Activated naive CD8-positive, alpha-beta T cell treated with anti-CD3 and anti-CD28 coated beads, Interleukin-2, amount 50 U/mL, for 24 hours (primary cell): ENCODE results near the gene TIAM2.
"Not testable (repeated sequence)": the region's sequence is repeated elsewhere in the genome, so short reads cannot be mapped to it uniquely, and the experiment has no call there.

Experiments
- ATAC-seq: fragments of 150-1000 bp; cut with Tn5 transposase; one replicate; pipeline ENCODE4 v1.10.0; 2021
- DNase-seq: peaks from one replicate; pipeline ENCODE4 v3.0.0; 2021
- H3K27ac Mint-ChIP-seq: one replicate; pipeline ENCODE4 v1.8.0; 2021; ENCODE audit warnings: mild to moderate bottlenecking, mixed read lengths
- H3K27me3 Mint-ChIP-seq: one replicate; pipeline ENCODE4 v1.8.0; 2021; ENCODE audit warnings: mixed read lengths
- H3K36me3 Mint-ChIP-seq: one replicate; pipeline ENCODE4 v1.8.0; 2021; ENCODE audit warnings: low read depth, mixed read lengths
- H3K4me1 Mint-ChIP-seq: one replicate; pipeline ENCODE4 v1.8.0; 2021; ENCODE audit warnings: mixed read lengths
- H3K4me3 Mint-ChIP-seq: one replicate; pipeline ENCODE4 v1.8.0; 2021; ENCODE audit warnings: mild to moderate bottlenecking, moderate library complexity, mixed read lengths
- H3K9me3 Mint-ChIP-seq: one replicate; pipeline ENCODE4 v1.8.0; 2021; ENCODE audit warnings: mixed read lengths

The TIAM2 gene

DNA sequence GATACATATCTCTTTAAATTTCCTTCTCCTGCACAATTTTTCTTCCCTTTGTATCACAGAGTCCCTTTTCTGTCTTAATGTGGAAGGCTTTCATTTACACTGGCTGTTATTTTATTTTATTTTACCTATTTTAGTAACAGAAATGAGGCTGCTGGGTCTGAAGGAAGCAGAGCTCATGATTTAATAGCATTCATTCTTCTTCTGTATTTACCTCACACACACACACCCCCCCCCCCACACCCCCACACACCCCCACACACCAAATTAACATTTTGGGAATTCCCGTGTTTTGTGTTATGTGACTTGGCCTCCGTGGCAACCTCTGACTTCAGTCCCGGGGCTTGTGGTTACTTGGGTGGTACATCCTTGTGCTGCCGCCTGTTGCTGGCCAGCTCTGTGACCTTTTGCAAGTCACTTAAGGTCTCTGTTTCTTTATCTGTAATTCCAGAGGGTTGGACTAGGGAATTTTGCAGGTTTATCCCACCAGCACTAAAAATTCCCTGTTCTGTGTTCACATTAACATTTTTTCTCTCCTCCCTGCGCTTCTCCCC lies 108.8 kb downstream of the TIAM2 start:
- ATAC-seq (peak; percentile 35), DNase-seq (peak; percentile 27)
- H3K36me3 Mint-ChIP-seq = peaks cover 2% of the 10 kb centered on the region
- peaks cover 41% of the 10 kb centered on the region for H3K4me1 Mint-ChIP-seq
- H3K9me3 Mint-ChIP-seq = no peaks in the 10 kb centered on the region
- no peak overlapping the region for H3K4me3 Mint-ChIP-seq
- peaks cover 2% of the 10 kb centered on the region for H3K27me3 Mint-ChIP-seq
- peak overlapping the region; percentile 35 for H3K27ac Mint-ChIP-seq

DNA sequence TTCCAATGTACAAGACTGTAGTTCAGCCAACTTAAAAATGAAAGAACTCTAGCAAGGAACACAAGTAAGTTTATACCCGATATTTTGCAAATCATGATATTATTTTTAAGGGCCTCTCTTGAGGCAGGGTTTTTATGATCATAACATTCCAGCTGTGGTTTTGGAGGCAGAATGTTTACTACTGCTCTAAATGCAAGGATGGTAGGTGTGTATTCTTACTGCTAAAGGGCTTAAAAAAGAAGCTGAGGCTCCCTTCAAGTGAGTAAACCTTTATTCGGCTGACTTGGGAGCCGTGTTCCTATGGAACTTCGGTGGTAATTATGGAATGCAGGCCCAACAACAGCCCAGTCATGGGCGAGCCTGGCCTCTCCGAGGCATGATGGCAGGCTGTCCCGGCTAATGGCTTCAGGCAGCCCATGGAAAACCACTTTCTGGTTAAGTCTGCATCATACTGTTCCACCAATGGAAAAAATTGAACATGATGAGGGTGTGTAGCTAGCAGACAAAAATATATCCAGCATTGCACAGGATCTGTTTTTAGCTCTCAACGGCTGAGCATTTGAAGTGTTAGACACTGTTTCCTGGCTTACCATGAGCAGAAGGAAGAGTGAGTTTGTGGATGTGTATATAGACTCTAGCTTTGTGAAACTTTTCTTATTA lies 111.5 kb downstream of the TIAM2 start:
- Mint-ChIP-seq H3K27ac (peak overlapping the region; percentile 83), H3K4me1 (peaks cover 47% of the 10 kb centered on the region), H3K9me3 (no peaks in the 10 kb centered on the region), H3K4me3 (peak overlapping the region; percentile 80), H3K36me3 (peaks cover 4% of the 10 kb centered on the region), H3K27me3 (no peaks in the 10 kb centered on the region)
- ATAC-seq (peak; percentile 77), DNase-seq (no peak)

DNA sequence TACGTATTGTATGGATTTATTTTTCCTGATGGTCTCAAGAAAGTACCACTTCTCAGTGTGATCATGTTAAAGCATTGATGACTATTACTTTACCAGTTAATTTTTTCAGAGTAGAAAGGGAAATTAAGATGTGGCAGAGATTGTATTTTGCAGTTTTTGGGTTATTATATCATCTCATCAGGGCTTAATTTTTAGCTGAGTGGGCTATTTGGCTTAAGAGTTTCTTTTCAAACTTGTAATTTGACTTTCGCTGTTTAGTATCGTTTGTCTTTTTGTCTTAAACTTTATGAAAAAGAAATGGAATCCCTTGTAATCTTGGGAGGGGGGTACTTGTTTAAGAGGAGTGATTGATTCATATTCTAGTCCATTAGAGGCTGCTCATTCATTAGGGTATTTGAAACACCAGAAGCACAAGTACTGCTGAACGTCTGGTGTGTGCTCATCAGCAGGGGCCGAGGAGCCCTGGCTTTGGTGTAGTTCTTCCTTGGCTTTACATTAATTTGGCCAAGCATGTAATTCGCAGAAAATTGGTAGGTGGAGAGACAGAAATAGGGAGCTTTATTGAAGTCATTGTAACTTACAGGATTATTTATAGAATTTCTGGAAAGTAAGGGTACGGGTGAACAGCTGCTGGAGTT lies 112.4 kb downstream of the TIAM2 start:
- H3K36me3 Mint-ChIP-seq = peaks cover 4% of the 10 kb centered on the region
- peaks cover 49% of the 10 kb centered on the region for H3K4me1 Mint-ChIP-seq
- no peak for ATAC-seq
- peak overlapping the region; percentile 80 for H3K4me3 Mint-ChIP-seq
- DNase-seq = no peak
- no peaks in the 10 kb centered on the region for H3K9me3 Mint-ChIP-seq
- peak overlapping the region; percentile 83 for H3K27ac Mint-ChIP-seq
- H3K27me3 Mint-ChIP-seq = no peaks in the 10 kb centered on the region

GRCh38 chr6:155108070-155108820 lies 113.1 kb downstream of the TIAM2 start:
- Mint-ChIP-seq H3K27me3 (peaks cover 5% of the 10 kb centered on the region), H3K36me3 (peaks cover 4% of the 10 kb centered on the region), H3K27ac (peak overlapping the region; percentile 83), H3K4me1 (peaks cover 52% of the 10 kb centered on the region), H3K9me3 (no peaks in the 10 kb centered on the region), H3K4me3 (peak overlapping the region; percentile 80)
- DNase-seq (no peak), ATAC-seq (no peak)

- Mint-ChIP-seq H3K36me3 (peaks cover 4% of the 10 kb centered on the region), H3K4me1 (peaks cover 42% of the 10 kb centered on the region), H3K27ac (no peak overlapping the region), H3K9me3 (no peaks in the 10 kb centered on the region), H3K27me3 (peaks cover 6% of the 10 kb centered on the region), H3K4me3 (no peak overlapping the region)
- ATAC-seq = no peak
- DNase-seq = no peak
These were observed 115.6 kb downstream of the TIAM2 start for GRCh38 chr6:155110721-155111120.

DNA sequence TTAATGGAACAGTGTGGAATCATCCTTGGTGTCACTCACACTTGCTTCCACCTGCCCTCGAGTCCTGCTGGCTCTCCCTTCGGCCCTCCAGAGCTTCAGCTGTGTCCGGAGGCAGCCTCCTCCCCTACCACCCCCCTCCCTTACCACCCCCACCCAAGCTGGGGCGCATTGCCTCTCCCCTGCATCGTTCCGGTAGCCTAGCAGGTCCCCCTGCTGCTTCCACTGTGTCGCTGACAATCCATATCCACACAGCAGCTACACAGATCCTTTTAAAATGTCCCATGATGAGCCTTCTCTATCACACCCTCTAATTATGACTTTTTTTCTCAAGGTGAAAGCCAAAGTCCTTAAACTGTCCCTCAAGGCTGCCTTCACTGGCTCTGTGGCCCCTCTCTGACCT lies 117.6 kb downstream of the TIAM2 start:
- H3K4me3 Mint-ChIP-seq = no peak overlapping the region
- H3K36me3 Mint-ChIP-seq = peaks cover 6% of the 10 kb centered on the region
- no peak overlapping the region for H3K27ac Mint-ChIP-seq
- DNase-seq = no peak
- peaks cover 6% of the 10 kb centered on the region for H3K27me3 Mint-ChIP-seq
- H3K4me1 Mint-ChIP-seq = peaks cover 46% of the 10 kb centered on the region
- no peaks in the 10 kb centered on the region for H3K9me3 Mint-ChIP-seq
- ATAC-seq = no peak

GRCh38 chr6:155115893-155116570 lies 120.9 kb downstream of the TIAM2 start:
- H3K27me3 Mint-ChIP-seq = peaks cover 6% of the 10 kb centered on the region
- no peak for DNase-seq
- ATAC-seq = peak; percentile 82
- no peaks in the 10 kb centered on the region for H3K9me3 Mint-ChIP-seq
- peak overlapping the region; percentile 80 for H3K27ac Mint-ChIP-seq
- peak overlapping the region; percentile 13 for H3K4me3 Mint-ChIP-seq
- H3K36me3 Mint-ChIP-seq = peaks cover 3% of the 10 kb centered on the region
- H3K4me1 Mint-ChIP-seq = peaks cover 37% of the 10 kb centered on the region

GRCh38 chr6:155116571-155116910 lies 121.4 kb downstream of the TIAM2 start:
- Mint-ChIP-seq H3K4me1 (peaks cover 38% of the 10 kb centered on the region), H3K36me3 (peaks cover 3% of the 10 kb centered on the region), H3K4me3 (peak overlapping the region; percentile 13), H3K9me3 (no peaks in the 10 kb centered on the region), H3K27ac (peak overlapping the region; percentile 80), H3K27me3 (peaks cover 6% of the 10 kb centered on the region)
- ATAC-seq = no peak
- DNase-seq = no peak

DNA sequence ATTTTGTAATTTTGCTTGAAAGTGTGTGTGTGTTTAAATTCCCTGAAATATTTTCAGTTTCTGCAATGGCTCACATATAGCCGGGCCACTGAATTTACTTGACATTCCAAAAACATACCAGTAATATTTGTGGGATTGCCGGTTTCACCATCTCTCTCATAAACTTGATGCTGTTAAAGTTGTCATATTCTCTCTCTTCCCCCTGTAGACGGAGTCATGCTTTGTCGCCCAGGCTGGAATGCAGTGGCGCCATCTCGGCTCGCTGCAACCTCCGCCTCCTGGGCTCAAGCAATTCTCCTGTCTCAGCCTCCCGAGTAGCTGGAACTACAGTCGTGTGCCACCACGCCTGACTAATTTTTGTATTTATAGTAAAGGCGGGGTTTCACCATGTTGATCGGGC lies 122.1 kb downstream of the TIAM2 start:
- no peaks in the 10 kb centered on the region for H3K9me3 Mint-ChIP-seq
- H3K36me3 Mint-ChIP-seq = peaks cover 3% of the 10 kb centered on the region
- H3K4me1 Mint-ChIP-seq = peaks cover 40% of the 10 kb centered on the region
- H3K4me3 Mint-ChIP-seq = no peak overlapping the region
- peak overlapping the region; percentile 66 for H3K27ac Mint-ChIP-seq
- DNase-seq (no peak), ATAC-seq (no peak)
- H3K27me3 Mint-ChIP-seq = peaks cover 11% of the 10 kb centered on the region

DNA sequence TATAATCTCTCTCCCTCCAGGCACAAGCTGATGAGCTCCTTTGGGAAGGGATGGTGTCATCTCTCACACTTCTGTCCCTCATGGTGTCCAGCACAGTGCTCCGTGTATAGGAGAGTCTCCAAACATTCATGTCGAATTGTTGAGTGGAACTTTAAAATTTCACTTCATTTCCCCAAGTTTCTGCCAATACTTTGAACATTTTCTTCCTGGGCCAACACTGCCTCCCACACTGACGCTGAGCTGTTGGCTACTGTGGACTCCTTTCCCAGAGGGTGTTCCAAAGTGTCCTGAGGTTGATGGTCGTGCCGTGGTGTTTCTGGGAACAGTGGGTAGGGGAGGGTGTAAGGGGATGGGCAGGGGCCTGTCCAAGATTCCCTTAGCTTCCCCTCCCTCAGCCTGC lies 122.7 kb downstream of the TIAM2 start:
- Mint-ChIP-seq H3K4me1 (peaks cover 39% of the 10 kb centered on the region), H3K27me3 (peaks cover 11% of the 10 kb centered on the region), H3K36me3 (peaks cover 3% of the 10 kb centered on the region), H3K9me3 (no peaks in the 10 kb centered on the region), H3K27ac (peak overlapping the region; percentile 66), H3K4me3 (no peak overlapping the region)
- ATAC-seq (no peak), DNase-seq (no peak)

DNA sequence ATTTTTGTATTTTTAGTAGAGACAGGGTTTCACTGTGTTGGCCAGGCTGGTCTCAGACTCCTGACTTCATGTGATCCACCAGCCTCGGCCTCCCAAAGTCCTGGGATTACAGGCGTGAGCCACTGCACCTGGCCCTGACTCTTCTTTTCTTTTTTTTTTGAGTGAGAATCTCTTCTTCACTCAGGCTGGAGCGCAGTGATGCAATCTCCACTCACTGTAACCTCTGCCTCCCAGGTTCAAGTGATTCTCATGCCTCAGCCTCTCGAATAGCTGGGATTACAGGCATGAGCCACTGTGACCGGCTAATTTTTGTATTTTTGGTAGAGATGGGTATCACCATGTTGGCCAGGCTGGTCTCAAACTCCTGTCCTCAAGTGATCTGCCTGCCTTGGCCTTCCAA lies 124.1 kb downstream of the TIAM2 start:
- not testable (repeated sequence) for H3K27ac Mint-ChIP-seq, H3K36me3 Mint-ChIP-seq
- peaks cover 34% of the 10 kb centered on the region for H3K4me1 Mint-ChIP-seq

GRCh38 chr6:155120034-155120433 lies 124.9 kb downstream of the TIAM2 start:
- no peak overlapping the region for H3K27ac Mint-ChIP-seq
- ATAC-seq (no peak), DNase-seq (no peak)
- peaks cover 3% of the 10 kb centered on the region for H3K36me3 Mint-ChIP-seq
- peaks cover 5% of the 10 kb centered on the region for H3K27me3 Mint-ChIP-seq
- peaks cover 30% of the 10 kb centered on the region for H3K4me1 Mint-ChIP-seq
- no peaks in the 10 kb centered on the region for H3K9me3 Mint-ChIP-seq
- no peak overlapping the region for H3K4me3 Mint-ChIP-seq

More for the DNA sequence above, 124.1 kb downstream of the TIAM2 start:
- not testable (repeated sequence) for ATAC-seq, H3K27me3 Mint-ChIP-seq, DNase-seq, H3K4me3 Mint-ChIP-seq, H3K9me3 Mint-ChIP-seq

GRCh38 chr6:155121294-155121693 lies 126.2 kb downstream of the TIAM2 start:
- Mint-ChIP-seq H3K27me3 (peaks cover 5% of the 10 kb centered on the region), H3K4me3 (no peak overlapping the region), H3K9me3 (no peaks in the 10 kb centered on the region), H3K36me3 (peaks cover 6% of the 10 kb centered on the region), H3K4me1 (peaks cover 28% of the 10 kb centered on the region), H3K27ac (no peak overlapping the region)
- DNase-seq (no peak), ATAC-seq (no peak)

GRCh38 chr6:155121699-155122098 lies 126.6 kb downstream of the TIAM2 start:
- Mint-ChIP-seq H3K4me1 (peaks cover 26% of the 10 kb centered on the region), H3K27ac (no peak overlapping the region), H3K4me3 (no peak overlapping the region)

More at GRCh38 chr6:155121699-155122098, 126.6 kb downstream of the TIAM2 start:
- Mint-ChIP-seq H3K9me3 (no peaks in the 10 kb centered on the region), H3K27me3 (peaks cover 5% of the 10 kb centered on the region), H3K36me3 (peaks cover 6% of the 10 kb centered on the region)
- DNase-seq = no peak
- no peak for ATAC-seq
